Measurements from ENCODE around the gene AHSA1.
"Not testable (repeated sequence)": the region's sequence is repeated elsewhere in the genome, so short reads cannot be mapped to it uniquely, and the experiment has no call there.

Gene AHSA1

GRCh38 chr14:77457522-77458248 is at the start of gene AHSA1, which contains the start of gene VIPAS39:
Gene AHSA1, plus strand, starts transcription at chr14:77458093. Its CDS starts 97 bp downstream, at chr14:77458190.
Gene VIPAS39, minus strand, starts transcription at chr14:77457601. Its CDS starts 3,499 bp downstream, at chr14:77454102.
- peak; percentile 82 to 91 for DNase-seq (ENCODE audit: low read depth in 2 of 2)

DNA sequence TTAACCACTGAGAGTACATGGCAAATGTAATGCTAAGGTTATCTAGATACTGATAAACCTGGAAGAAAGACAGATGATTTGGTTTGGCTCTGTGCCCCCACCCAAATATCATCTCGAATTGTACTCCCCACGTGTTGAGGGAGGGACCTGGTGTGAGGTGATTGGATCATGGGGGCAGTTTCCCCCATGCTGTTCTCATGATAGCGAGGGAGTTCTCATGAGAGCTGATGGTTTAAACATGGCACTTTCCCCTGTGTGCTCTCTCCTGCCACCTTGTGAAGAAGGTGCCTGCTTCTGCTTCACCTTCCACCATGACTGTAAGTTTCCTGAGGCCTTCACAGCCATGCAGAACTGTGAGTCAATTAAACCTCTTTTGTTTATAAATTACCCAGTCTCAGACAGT is 48.8 kb upstream of the AHSA1 start:
- DNase-seq (ENCODE audit: low read depth in 2 of 2): no peak

DNA sequence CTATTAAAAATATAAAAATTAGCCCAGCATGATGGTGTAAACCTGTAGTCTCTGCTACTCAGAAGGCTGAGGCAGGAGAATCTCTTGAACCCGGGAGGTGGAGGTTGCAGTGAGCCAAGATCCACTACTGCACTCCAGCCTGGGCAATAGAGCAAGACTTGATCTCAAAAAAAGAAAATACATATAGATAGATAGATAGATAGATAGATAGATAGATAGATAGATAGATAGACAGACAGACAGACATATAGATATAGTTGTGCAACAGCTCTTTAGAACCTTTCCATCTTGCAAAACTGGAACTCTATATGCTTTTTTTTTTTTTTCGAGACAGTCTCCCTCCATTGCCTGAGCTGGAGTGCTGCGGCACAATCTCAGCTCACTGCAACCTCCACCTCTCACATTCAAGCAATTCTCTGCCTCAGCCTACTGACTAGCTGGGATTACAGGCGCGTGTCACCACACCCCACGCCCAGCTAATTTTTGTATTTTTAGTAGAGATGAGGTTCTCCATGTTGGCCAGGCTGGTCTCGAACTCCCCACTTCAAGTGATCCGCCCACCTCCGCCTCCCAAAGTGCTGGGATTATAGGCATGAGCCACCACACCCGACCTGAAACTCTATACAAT is 42.4 kb upstream of the AHSA1 start:
- DNase-seq (ENCODE audit: low read depth in 2 of 2): not testable (repeated sequence)

- not testable (repeated sequence) for DNase-seq (ENCODE audit: low read depth in 2 of 2)
These were observed 41.8 kb upstream of the AHSA1 start for GRCh38 chr14:77416098-77416497.

GRCh38 chr14:77416836-77417235 is 41.1 kb upstream of the AHSA1 start:
- DNase-seq (ENCODE audit: low read depth in 2 of 2): no peak

DNA sequence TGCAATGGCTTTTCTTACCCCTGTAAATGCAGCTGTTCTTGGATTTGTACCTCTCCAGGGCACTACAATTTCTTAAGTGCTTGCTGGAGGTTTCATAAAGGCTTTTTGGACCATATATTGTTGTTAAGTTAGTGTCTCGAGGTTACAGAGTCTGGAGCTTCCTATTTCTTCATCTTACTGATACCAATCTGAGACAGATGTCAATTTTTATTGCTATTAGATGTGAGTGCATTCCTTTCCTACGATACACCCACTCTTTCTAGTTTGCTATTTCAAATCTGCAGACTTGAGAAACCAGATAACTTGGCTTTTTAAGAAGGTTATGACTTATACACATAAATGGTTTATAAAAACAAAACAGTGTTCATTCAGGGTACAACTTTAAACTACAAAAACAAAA is 36.7 kb upstream of the AHSA1 start:
- DNase-seq (ENCODE audit: low read depth in 2 of 2): no peak

DNA sequence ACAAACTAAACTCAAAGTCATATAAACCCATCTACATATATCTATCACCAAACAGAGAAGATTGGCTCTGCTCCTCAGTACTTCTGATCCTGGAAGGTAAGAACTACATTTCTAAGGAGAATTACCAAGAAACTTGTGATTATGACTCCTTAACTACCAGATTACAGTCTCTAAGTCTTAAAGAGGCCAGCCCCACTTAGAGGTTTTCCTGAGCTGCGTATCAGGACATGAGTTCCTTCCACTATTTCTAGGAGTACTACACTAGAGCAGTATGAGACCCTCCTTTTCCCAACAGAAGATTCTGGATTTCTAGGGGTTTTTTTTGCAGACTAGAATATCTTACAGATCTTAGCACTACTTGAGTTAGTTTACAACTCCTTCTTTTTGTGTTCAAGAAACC is 34.5 kb upstream of the AHSA1 start, which contains the start of gene NOXRED1:
TSS of gene NOXRED1 (minus strand) at position 101 of the 400 bp plus-strand sequence. CDS start 634 bp downstream, outside the sequence.
- no peak for DNase-seq (ENCODE audit: low read depth in 2 of 2)

GRCh38 chr14:77424862-77425261 is 33.0 kb upstream of the AHSA1 start:
- DNase-seq (ENCODE audit: low read depth in 2 of 2): no peak

DNA sequence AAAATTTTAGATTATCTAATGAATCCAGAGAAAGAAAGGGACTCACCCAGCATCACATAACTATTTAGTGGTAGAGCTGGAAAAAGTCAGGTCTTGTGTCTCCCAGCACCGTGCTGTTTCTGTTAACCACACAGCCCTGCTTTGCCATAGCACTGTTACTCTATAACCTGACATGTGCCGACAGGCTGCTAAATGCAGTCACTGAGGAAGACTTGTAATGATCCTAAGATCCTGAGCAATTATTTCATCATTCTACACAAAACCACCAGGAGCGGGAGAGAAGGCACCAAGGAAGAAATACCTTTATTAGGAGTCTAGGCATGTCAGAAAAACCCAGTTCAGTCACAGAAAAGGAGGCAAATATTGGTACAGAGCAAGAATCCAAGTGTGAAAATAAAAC is 31.5 kb upstream of the AHSA1 start:
- DNase-seq (ENCODE audit: low read depth in 2 of 2): no peak

GRCh38 chr14:77436042-77436441 is 21.9 kb upstream of the AHSA1 start:
- no peak for DNase-seq (ENCODE audit: low read depth in 2 of 2)

DNA sequence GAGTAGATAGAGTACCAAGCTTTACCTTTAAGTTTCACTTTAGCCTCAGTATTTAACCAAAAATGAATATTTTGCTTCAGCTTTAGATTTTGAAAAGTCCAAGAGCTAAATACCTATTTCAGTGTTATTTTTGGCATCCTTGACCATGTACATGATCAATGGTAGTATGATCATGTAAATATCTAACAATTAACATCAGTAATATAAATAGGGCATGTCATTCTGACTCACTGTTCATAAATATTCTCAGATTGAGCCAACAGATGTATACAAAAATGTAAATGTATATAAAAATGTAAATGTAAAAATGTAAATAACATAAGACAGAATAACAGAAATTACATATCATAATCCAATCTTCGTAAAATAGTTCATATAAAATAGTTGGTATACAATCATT is 19.3 kb upstream of the AHSA1 start:
- DNase-seq (ENCODE audit: low read depth in 2 of 2): no peak

DNA sequence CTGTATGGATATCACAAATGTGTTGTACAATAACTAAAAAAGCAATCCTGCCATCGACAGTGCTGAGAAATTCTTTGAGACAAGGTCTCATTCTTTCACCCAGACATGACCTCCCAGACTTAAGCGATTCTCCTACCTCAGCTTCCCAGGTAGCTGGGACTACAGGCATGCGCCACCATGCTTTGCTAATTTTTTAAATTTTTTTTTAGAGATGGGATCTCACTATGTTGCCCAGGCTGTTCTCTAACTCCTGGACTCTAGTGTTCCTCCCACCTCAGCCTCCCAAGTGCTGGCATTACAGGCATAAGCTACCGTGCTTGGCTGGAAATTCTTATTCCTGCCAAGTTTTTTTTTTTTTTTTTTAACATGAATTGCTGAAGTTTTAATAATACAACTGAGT is 18.0 kb upstream of the AHSA1 start:
- DNase-seq (ENCODE audit: low read depth in 2 of 2): no peak

GRCh38 chr14:77442196-77442595 is 15.7 kb upstream of the AHSA1 start:
- DNase-seq (ENCODE audit: low read depth in 2 of 2): no peak

- DNase-seq (ENCODE audit: low read depth in 2 of 2): no peak
These were observed 1.8 kb upstream of the AHSA1 start for GRCh38 chr14:77455966-77456640.

- no peak for DNase-seq (ENCODE audit: low read depth in 2 of 2)
These were observed 775 bp upstream of the AHSA1 start for GRCh38 chr14:77457115-77457521.

DNA sequence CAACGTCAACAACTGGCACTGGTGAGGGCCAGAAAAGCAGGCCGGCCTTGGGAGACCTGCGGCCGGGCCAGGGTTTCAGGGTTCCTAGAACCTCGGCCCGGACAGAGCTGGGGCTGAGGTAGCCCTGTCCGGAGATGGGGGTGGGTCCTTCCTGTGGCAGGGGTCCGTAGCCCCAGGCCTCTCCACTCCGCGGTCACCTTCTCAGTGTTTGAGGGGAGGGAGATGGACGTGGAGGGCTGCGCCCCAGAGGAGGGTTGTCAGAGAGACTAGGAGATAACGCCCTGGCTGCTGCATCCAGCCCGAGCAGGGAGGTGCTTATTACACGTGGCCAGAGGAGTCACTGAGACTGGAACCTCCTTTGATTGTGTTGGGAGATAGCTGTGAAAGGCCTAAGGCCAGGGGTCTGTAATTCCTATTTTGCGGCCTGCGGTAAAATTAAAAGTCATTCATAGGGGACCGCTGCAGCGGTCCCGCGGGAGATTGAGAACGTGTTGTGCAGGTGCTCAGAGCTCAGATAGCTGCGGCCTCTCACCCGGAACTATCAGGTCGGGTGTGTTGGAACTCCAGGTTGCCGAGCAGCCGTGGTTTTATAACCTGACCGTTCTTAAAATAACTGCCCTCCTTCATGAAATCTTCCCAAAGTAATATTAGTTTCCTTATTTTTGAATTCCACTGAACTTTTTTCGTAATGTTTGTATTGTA is 507 bp downstream of the AHSA1 start:
- peak; percentile 12 to 20 for DNase-seq (ENCODE audit: low read depth in 2 of 2)

DNA sequence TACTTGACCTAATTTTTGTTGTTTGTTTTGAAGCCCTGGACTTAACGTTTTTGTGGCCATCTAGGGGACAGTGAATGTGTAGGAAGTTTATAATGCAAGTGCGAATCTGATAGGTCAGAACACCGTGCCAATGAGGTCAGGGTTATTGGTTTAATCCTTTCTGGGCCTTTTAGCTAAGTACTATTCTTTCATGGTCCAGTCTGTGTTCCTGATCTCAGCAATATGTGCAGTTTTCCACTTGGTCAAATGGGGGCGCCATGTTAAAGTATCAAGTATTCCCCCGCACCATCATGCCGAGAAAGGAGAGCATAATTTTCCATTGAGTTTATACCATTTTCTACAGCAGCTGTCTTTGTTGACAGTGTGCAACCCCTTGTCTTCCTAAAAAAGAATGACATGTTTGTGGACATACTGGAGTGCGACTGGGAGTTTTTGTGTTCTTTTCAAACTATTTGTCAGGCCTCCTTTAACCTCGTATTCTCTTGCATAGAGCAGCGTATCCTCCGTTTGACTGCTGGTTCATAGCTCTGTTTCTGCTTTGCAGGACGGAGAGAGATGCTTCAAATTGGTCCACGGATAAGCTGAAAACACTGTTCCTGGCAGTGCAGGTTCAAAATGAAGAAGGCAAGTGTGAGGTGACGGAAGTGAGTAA is 1.3 kb downstream of the AHSA1 start:
- DNase-seq (ENCODE audit: low read depth in 2 of 2): peak; percentile 59 to 69

- no peak for DNase-seq (ENCODE audit: low read depth in 2 of 2)
These were observed 9.9 kb downstream of the AHSA1 start for GRCh38 chr14:77467801-77468200.

- no peak for DNase-seq (ENCODE audit: low read depth in 2 of 2)
These were observed 11.2 kb downstream of the AHSA1 start for GRCh38 chr14:77469067-77469505.

DNA sequence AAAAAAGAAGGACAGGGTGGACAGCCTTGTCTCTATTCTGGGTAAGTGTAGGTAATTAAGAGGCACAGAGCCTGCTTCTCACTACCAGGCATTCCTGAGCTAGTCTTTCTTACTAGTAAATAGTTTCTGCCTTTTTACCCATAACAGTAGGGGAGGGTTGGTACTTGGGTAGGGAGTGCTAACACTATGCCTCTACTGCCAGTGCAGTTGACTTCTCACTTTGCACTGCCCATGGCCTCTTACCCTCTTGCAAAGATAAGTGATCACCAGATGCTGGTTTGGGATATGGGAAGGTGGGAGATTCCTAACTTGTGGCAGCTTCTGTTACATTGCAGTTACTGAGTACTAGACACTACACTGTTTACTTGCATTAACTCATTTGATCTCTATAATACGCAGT is 11.6 kb downstream of the AHSA1 start:
- DNase-seq (ENCODE audit: low read depth in 2 of 2): no peak

DNA sequence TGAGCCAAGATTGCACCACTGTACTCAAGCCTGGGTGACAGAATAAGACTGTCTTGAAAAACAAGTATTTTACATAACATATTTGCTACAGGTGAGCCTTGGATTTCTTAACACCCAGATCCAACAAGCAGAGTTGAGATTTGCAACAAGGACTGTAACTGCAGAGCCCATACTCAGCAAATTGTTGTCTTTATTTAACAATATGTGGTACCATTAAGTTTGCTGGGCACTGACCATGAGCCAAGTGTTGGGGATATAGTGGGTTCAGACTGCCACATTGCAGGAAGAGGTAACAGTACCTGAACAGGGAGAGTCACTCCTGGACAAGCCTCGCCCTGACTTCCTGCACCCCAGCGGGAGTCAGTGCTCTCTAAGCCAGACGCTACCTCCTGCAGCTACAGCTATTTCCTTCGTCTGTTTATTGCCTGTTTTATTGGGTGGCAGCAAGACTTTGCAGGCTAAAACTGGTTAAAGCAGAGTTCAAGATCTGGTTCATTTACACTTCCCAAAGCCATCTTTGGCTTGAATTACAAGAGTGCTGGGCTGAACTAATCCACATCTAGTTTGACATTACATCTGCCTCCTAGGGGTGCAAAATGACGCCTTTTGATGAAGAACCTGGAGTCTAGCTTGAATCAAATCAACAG is 12.5 kb downstream of the AHSA1 start:
- DNase-seq (ENCODE audit: low read depth in 2 of 2): no peak
